Caco-2 (cell line): ENCODE measurements around the gene ANKRD12. TPM values are rescaled to one million over a fixed set of nuclear protein-coding genes. Genes with fewer than 3 reads are reported as not detected.
"Not testable (repeated sequence)": the region's sequence is repeated elsewhere in the genome, so short reads cannot be mapped to it uniquely, and the experiment has no call there.

Experiments
- BruUV-seq: library from RNA; stranded (reverse); fragments of 400-500 nt; replicated peaks from 2 replicates; lab custom pipeline; 2021; lab: Mats Ljungman, UMichigan
- CTCF ChIA-PET: fragments of 300-600 bp; sonication (Branson Sonifier 250); formaldehyde crosslinking; loops from one replicate; lab custom pipeline; 2022; ENCODE audit warnings: antibody characterized with exemption; lab: Charles Lee
- POLR2A ChIA-PET: fragments of 300-600 bp; sonication (Branson Sonifier 250); formaldehyde crosslinking; loops from one replicate; lab custom pipeline; 2022; ENCODE audit warnings: antibody characterized with exemption; lab: Charles Lee
- DNase-seq, 2 experiments: peaks; one replicate each; pipeline versions ENCODE4 v3.0.0 to v3.0.0-alpha.2; 2020 to 2022
- H3K27me3 ChIP-seq: replicated peaks from 2 replicates; pipeline ENCODE4 v1.6.0; 2011; ENCODE audit warnings: low read length; ENCODE audit not compliant: control insufficient read depth, insufficient read depth
- H3K36me3 ChIP-seq: 2 replicates; pipeline ENCODE4 v1.5.1; 2011; ENCODE audit warnings: low read length; ENCODE audit not compliant: control insufficient read depth, insufficient read depth
- H3K4me1 ChIP-seq: fragments of 250-450 bp; sonication (Bioruptor Pico); 2 replicates; pipeline ENCODE4 v1.5.1; 2020; ENCODE audit warnings: mild to moderate bottlenecking
- H3K4me3 ChIP-seq: 2 replicates; pipeline ENCODE4 v1.5.1; 2011; ENCODE audit warnings: low read depth, mild to moderate bottlenecking, control low read depth, low read length
- H3K9me3 ChIP-seq: fragments of 250-450 bp; sonication (Bioruptor Pico); 2 replicates; pipeline ENCODE4 v1.5.1; 2020; ENCODE audit warnings: mild to moderate bottlenecking, moderate library complexity
- H3K27ac Mint-ChIP-seq: one replicate; pipeline ENCODE4 v1.8.0; 2022; ENCODE audit warnings: mixed read lengths; ENCODE audit not compliant: unreplicated experiment
- H3K27me3 Mint-ChIP-seq: one replicate; pipeline ENCODE4 v1.8.0; 2022; ENCODE audit warnings: mixed read lengths; ENCODE audit not compliant: insufficient read depth, unreplicated experiment
- H3K36me3 Mint-ChIP-seq: one replicate; pipeline ENCODE4 v1.8.0; 2022; ENCODE audit warnings: mild to moderate bottlenecking, mixed read lengths; ENCODE audit not compliant: insufficient read depth, unreplicated experiment
- H3K4me1 Mint-ChIP-seq: one replicate; pipeline ENCODE4 v1.8.0; 2022; ENCODE audit warnings: low read depth, mixed read lengths; ENCODE audit not compliant: unreplicated experiment
- H3K4me3 Mint-ChIP-seq: one replicate; pipeline ENCODE4 v1.8.0; 2022; ENCODE audit warnings: mild to moderate bottlenecking, moderate library complexity, mixed read lengths; ENCODE audit not compliant: unreplicated experiment
- H3K9me3 Mint-ChIP-seq: one replicate; pipeline ENCODE4 v1.8.0; 2022; ENCODE audit warnings: mixed read lengths; ENCODE audit not compliant: unreplicated experiment
- CTCF ChIP-seq, 2 experiments: fragments of 200-600 bp in 1 of 2; IDR thresholded peaks; 1 replicate in 1 of 2; 2 replicates in 1 of 2; pipeline versions ENCODE4 v1.5.1 to v1.8.0; 2011 to 2022; ENCODE audit warnings: antibody characterized with exemption in 1 of 2, control low read depth in 1 of 2, inconsistent platforms in 1 of 2, low read depth in 1 of 2, low read length in 1 of 2, mild to moderate bottlenecking in 1 of 2, moderate library complexity in 1 of 2; ENCODE audit not compliant: insufficient read depth in 1 of 2, severe bottlenecking in 1 of 2, unreplicated experiment in 1 of 2
- intact Hi-C: fragments of 100-400 bp; cut with micrococcal nuclease; formaldehyde crosslinking; loops from one replicate; pipeline ENCODE4 v1.10.0; 2022; ENCODE audit not compliant: unreplicated experiment
- total RNA-seq: library from RNA; stranded (reverse); gene quantifications from 2 replicates; pipeline ENCODE4 v1.2.3, GENCODE V29; 2022

ANKRD12 gene
- total RNA-seq, 1 experiment from 2014 or later: 33.2 TPM

- H3K4me3 ChIP-seq: no peak overlapping the region
- no peaks in the 10 kb centered on the region for H3K27me3 Mint-ChIP-seq
- H3K36me3 ChIP-seq: no peaks in the 10 kb centered on the region
- H3K4me1 Mint-ChIP-seq: peaks cover 26% of the 10 kb centered on the region
- peaks cover 36% of the 10 kb centered on the region for H3K4me1 ChIP-seq
- CTCF ChIA-PET: no interaction called here
- no peaks in the 10 kb centered on the region for H3K36me3 Mint-ChIP-seq
- intact Hi-C loops: no loop called here
- no peak for DNase-seq
- no peak overlapping the region for H3K27ac Mint-ChIP-seq
- POLR2A ChIA-PET: no interaction called here
- no TSS peak for BruUV-seq
- H3K4me3 Mint-ChIP-seq: no peak overlapping the region
- no peaks in the 10 kb centered on the region for H3K9me3 Mint-ChIP-seq
- no peaks in the 10 kb centered on the region for H3K27me3 ChIP-seq
- TF ChIP-seq CTCF (IDR thresholded peaks at IDR 0.05; ENCODE audit: insufficient read depth in 1 of 2, low read depth in 1 of 2, low read length in 1 of 2, severe bottlenecking in 1 of 2, unreplicated experiment in 1 of 2): no peak
- no peaks in the 10 kb centered on the region for H3K9me3 ChIP-seq
These were observed 45.5 kb upstream of the ANKRD12 start for GRCh38 chr18:9091066-9091476.

GRCh38 chr18:9092665-9093064 is 43.9 kb upstream of the ANKRD12 start:
- H3K4me1 Mint-ChIP-seq: peaks cover 26% of the 10 kb centered on the region
- no peaks in the 10 kb centered on the region for H3K9me3 ChIP-seq
- POLR2A ChIA-PET: no interaction called here
- no peaks in the 10 kb centered on the region for H3K27me3 Mint-ChIP-seq
- no peak for TF ChIP-seq CTCF (IDR thresholded peaks at IDR 0.05; ENCODE audit: insufficient read depth in 1 of 2, low read depth in 1 of 2, low read length in 1 of 2, severe bottlenecking in 1 of 2, unreplicated experiment in 1 of 2)
- no peaks in the 10 kb centered on the region for H3K36me3 Mint-ChIP-seq
- no TSS peak for BruUV-seq
- no peaks in the 10 kb centered on the region for H3K9me3 Mint-ChIP-seq
- H3K4me1 ChIP-seq: peaks cover 37% of the 10 kb centered on the region
- H3K36me3 ChIP-seq: no peaks in the 10 kb centered on the region
- CTCF ChIA-PET: no interaction called here
- peak; percentile 46 to 55 for DNase-seq
- H3K4me3 Mint-ChIP-seq: no peak overlapping the region
- H3K27me3 ChIP-seq: no peaks in the 10 kb centered on the region
- intact Hi-C loops: loop anchor here (2.0 kb wide), 1 partner anchor 44 kb away; the partner anchor contains the start of gene ANKRD12
- H3K4me3 ChIP-seq: no peak overlapping the region
- no peak overlapping the region for H3K27ac Mint-ChIP-seq

GRCh38 chr18:9093109-9093508 is 43.5 kb upstream of the ANKRD12 start:
- H3K36me3 ChIP-seq, POLR2A ChIA-PET, H3K4me3 ChIP-seq, H3K9me3 ChIP-seq, DNase-seq, H3K36me3 Mint-ChIP-seq, BruUV-seq, H3K27ac Mint-ChIP-seq, H3K9me3 Mint-ChIP-seq, H3K27me3 Mint-ChIP-seq, CTCF ChIA-PET, H3K4me3 Mint-ChIP-seq, H3K27me3 ChIP-seq: not testable (repeated sequence)
- peaks cover 26% of the 10 kb centered on the region for H3K4me1 Mint-ChIP-seq
- H3K4me1 ChIP-seq: peaks cover 37% of the 10 kb centered on the region
- intact Hi-C loops: loop anchor here (2.0 kb wide), 1 partner anchor 44 kb away; the partner anchor contains the start of gene ANKRD12
